GM12801 (cell line): ENCODE data around the gene PCDH1.

ENCODE experiments used
- TF ChIP-seq, protein P1 (sequence below): IDR thresholded peaks from one replicate; pipeline ENCODE4 v1.5.1; 2011; ENCODE audit warnings: control low read depth; ENCODE audit not compliant: insufficient read length; ENCODE audit errors: extremely low read depth

Gene PCDH1

DNA sequence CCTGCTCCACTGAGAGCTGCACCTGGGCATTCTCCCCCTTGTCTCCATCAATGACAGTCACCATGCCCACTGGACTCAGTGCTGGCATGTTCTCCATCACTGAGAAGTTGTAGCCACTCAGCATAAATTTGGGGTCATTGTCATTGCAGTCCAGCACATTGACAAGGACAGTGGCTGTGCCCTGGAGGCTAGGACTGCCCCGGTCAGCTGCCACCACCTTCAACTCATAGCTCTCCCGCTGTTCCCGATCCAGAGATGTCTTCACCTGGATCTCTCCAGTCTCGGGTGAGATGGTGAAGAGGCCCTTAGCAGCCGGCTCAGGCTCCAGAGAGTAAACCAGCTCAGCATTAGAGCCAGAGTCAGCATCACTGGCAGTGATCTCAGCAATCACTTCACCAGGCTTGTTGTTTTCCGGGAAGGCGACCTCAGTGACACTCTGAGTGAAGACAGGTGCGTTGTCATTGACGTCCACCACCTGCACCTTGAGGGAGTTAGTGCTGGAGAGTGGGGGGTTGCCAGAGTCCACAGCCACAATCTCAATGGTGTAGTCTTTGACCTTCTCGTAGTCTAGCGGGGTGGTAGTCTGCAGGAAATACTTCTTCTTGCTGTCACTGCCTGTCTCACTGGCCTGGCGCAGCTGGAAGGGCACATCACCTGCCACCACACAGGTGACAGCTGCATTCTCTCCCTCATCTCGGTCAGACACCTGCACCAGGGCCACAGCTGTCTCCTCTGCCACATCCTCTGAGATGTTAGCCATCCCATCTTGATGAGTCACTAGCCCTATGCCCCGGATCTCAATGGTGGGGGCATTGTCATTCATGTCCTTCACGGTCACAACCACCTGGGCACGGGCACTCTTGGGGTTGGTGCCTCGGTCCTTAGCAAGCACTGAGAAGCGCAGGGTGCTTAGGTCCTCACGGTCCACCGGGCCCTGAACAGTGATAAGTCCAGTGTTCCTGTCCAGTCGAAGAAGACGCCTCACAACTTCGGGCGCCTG is 13.5 kb downstream of the PCDH1 start:
- TF ChIP-seq, protein P1, sequence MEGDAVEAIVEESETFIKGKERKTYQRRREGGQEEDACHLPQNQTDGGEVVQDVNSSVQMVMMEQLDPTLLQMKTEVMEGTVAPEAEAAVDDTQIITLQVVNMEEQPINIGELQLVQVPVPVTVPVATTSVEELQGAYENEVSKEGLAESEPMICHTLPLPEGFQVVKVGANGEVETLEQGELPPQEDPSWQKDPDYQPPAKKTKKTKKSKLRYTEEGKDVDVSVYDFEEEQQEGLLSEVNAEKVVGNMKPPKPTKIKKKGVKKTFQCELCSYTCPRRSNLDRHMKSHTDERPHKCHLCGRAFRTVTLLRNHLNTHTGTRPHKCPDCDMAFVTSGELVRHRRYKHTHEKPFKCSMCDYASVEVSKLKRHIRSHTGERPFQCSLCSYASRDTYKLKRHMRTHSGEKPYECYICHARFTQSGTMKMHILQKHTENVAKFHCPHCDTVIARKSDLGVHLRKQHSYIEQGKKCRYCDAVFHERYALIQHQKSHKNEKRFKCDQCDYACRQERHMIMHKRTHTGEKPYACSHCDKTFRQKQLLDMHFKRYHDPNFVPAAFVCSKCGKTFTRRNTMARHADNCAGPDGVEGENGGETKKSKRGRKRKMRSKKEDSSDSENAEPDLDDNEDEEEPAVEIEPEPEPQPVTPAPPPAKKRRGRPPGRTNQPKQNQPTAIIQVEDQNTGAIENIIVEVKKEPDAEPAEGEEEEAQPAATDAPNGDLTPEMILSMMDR, result no peak

DNA sequence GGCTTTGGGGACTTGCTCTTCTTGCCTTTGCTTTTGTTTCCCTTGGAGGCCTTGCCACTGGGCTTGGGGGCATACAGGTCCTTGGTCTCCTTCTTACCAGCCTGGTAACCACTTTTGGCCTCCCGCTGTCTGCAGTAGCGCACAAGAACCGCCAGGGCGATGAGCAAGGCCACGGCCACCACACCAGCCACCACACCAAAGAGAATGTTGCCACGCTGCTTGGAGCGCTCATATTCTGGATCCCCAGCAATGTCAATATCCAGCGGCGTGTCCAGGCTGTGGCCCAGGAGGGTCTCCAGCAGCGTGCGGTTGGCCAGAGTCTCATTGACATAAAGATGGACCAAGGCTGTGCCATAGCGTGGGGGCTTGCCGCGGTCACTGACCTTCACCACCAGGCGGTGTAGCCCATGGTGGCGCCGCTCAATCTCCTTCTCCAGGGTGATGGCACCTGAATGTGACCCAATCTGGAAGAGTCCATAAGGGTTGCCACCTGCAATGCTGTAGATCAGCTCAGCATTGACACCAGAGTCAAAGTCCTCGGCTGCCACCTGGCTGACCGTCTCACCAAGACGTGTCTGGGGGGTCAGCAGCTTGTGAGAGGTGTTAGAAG is 14.5 kb downstream of the PCDH1 start:
- TF ChIP-seq, protein P1, result no peak

DNA sequence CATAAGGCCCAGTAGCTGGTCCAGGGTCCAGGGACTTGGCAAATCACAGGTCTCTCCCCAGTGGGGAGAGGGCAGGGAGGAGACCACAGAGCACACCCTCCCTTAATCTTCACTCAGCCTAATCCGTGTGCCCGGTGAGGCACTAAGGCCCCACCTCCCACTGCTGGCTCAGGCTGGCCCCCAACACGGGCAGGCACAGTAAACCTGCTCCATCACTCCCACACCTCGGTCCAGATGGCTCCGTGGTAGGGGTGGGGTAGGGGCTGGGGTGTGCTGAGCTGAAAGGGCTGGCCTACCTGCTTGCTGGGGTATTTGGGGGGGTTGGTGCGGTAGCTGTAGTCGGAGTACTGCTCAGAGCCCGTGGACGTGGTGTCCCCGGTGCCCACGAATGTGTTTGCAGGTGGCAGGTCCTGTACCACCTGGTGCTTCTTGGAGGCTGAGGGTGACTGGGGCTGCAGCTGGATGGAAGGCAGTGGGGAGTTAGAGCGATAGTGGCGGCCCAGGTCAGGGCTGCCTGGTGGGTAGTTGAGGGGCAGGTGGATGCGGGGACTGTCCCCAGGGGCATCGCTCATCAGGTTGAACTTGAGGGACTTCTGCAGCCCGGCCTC is 15.2 kb downstream of the PCDH1 start:
- TF ChIP-seq, protein P1, result no peak

DNA sequence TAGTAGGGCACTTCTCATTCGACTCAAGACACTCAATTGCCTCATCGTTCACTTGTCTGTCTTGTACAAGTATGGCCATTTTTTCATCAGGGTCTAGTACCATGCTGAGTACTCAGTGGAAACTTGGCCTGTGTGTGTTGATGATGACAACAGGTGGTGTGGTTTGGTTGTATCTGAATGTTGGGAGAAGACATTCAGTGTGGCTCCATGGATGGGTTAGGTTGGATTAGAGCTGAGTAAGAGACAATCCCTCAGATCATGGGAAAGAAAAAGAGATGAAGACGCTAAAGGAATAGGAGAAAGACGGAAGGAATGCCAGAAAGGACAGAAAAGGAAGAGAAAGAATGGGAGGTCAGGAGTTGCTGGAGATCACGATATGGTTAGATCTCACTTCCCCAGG is 17.0 kb downstream of the PCDH1 start:
- TF ChIP-seq, protein P1, result no peak

DNA sequence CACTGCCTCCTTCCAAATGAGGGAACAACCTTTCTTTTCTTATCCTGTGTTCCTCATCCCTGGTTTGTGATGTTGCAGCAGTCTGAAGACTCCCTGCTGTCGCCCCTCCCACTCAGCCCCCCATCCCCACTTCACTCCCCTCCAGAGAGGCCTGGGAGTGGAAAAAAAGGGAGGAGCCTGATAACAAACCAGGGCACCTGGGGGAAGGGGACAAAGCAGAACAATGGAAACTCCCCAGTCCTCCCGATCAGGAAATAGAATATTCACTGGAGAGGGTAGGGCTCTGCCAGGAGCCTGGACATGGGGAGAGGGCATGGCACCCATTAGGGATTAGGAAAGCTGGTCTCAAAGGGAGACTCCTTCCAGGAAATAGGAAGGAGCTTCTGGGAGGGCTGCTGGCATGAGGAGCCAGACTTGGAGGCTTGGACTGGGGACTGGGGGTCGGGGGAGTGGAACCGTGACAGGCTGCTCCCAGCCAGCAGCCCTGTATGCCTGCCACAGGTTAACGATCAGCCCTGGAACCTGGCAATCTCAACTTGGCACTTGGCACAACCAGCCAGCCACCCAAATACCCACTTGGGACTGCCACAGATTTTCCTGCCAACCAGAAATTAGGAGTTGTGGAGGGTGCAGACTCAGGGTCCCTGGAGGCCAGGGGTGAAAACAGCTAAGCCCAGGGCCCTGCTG is 20.0 kb downstream of the PCDH1 start:
- TF ChIP-seq, protein P1, result no peak

DNA sequence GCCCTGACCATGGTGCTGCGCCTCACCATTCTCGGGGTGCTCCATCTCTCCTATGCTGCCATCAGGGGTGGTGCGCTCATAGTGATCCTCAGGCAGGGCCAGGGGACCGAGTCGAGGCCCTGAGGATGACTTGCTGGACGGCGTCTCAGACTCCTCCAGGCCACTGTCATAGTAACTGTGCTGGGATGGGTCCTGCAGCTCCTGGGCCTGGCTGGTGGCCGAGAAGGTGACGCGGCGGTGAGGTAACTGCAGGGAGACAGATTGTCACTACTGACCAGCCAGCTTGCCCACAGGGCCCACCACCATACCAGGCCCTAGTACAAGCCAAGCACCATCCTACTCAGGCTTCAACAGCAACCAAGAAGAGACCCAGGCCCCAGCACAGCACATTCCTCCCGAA is 21.0 kb downstream of the PCDH1 start:
- TF ChIP-seq, protein P1, result no peak

DNA sequence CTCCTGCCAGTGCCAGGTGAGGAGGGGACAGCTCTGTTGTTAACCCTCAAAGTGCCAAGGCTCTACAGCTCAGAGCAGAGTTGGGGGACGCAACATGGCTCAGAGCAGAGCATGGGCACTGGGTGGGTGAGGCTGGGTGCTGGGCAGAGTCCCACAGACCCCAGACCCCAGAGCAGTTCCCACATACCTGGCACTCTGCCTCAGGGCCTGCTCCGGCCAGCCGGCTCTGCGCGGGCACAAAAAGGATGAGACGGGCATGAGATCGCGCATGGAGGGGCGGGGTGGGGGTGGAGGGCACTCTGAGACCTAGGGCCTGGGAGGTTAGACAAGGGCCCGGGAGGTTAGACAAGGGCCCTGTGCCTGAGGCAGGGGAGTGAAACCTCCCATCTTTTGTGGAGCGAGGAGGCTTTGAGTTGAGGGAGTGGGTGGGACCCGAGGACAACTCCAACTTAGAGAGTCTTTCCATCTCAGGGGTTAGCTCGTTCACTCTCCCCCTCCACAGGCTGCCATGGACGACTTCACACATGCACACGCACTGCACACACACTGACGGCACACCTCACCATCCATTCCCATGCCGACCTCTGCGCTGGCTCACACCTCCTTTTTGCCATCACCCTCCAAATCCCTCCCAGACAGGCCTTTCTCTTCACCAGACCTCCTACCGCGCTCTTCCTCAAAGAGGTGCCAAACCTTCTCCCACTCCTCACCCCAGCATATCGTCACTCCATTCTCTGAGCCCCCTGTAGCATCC is 22.0 kb downstream of the PCDH1 start:
- TF ChIP-seq, protein P1, result no peak
